Glomerular visceral epithelial cell (primary cell): ENCODE data around the gene ODF2.
"Not testable (repeated sequence)": the region's sequence is repeated elsewhere in the genome, so short reads cannot be mapped to it uniquely, and the experiment has no call there.

Experiments used
- DNase-seq: peaks from one replicate; pipeline ENCODE4 v3.0.0-alpha.2; 2016; ENCODE audit errors: extremely low spot score

ODF2 gene

DNA sequence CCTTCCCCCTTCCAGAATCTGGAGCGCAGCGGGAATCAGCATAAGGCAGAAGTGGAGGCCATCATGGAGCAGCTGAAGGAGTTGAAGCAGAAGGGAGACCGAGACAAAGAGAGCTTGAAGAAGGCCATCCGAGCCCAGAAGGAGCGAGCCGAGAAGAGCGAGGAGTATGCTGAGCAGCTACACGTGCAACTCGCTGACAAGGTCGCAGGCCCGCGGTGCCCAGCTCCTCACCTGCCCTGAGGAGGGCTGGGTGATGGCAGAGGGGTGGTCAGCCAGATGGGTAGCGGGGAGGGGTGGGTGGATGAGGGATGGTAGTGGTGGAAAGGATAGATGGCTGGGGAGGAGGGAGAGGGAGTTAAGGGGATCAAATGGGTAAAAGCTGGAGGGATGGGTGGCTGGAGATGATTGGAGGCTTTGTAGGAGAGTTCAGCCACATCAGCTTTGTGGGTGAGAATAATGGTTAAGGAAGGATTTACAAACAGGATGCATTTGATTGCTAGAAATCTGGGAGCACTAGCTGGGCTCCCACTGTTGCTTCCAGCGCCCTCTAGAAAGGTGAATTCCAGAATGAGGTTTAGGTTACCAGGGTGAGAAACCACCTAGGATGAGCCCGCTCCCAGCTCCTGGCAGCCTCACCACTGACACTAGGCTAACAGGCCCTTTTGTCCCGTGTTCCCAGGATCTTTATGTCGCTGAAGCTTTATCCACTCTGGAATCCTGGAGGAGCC lies 29.0 kb downstream of the ODF2 start:
- no peak for DNase-seq

DNA sequence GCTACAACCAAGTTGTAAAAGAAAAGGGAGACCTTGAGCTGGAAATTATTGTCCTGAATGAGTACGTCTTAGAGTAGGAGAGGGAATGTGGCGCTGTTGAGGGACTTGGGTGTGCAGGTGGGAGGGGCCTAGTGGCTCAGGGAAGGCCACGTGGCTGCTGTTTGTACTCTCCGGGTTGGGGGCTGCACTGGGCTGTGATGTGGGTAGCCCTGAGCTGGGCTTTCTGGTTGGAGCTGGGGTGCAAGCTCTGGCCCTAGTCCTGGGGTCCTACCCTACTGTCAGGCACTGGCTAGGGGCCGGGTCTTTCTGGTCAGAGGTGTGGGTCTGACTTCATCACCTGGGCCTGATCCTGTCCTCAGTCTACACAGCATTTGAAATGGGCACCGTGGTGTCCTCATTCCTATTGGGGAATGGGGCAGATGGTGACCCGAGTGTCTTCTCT lies 29.6 kb downstream of the ODF2 start:
- no peak for DNase-seq

DNA sequence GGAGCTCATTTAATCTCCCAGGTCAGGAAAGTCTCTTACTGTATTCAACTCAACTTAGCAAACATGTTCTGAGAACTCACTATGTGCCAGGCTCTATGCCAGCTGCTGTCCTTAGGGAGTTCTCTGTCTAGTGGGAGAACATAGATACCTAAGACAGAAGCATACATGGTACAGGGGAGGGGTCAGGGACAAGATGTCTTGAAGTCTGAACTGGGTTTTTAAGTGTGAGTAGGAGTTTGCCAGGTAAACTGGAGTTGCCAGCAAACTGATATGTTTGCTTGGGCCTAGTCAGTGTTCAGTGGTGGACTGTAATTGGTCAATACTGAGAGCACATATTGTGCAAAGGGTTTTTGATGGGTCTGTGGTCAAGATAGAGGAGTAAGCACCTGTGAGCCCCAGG lies 30.4 kb downstream of the ODF2 start:
- no peak for DNase-seq

DNA sequence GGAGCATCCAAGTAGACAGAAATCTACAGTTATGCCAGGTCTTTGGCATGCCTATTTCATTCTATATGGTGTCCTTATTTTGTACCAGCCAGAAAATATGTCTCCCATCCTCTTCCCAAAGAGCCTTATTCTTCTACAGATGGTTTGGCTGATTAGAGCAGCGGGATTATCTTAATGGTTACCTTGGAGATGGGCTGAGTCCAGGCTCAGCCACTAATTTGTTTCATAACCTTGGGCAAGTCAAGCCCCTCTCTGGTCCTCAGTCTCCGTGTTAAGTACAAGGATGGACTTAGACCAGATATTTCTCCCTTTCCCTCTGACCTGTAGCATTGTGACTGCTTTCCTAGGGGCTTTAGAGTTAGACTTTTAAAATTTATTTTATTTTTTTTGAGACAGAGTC lies 37.6 kb downstream of the ODF2 start:
- no peak for DNase-seq

DNA sequence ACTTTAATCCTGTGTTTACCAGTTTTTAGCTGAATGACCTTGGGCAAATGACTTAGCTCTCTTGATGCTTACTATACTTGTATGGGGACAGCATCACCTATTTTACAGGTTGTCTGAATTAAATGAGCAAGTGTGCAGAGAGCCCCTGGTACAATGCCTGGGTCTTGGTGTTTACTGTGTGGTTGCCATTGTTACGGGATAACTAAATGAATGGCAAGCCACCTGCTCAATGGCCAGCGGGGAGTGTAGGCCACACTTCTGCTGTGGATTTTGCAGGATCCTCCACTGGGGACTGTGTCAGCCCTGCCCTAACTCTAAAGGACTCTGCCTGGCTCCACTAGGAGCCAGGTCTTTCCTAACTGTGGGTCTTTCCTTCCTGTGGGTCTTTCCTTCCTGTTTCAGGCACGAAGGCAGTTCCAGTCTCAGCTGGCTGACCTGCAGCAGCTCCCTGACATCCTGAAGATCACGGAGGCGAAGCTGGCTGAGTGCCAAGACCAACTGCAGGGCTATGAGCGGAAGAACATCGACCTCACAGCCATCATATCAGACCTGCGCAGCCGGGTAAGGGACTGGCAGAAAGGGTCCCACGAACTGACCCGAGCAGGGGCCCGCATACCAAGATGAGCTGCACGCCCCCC lies 38.4 kb downstream of the ODF2 start:
- no peak for DNase-seq

DNA sequence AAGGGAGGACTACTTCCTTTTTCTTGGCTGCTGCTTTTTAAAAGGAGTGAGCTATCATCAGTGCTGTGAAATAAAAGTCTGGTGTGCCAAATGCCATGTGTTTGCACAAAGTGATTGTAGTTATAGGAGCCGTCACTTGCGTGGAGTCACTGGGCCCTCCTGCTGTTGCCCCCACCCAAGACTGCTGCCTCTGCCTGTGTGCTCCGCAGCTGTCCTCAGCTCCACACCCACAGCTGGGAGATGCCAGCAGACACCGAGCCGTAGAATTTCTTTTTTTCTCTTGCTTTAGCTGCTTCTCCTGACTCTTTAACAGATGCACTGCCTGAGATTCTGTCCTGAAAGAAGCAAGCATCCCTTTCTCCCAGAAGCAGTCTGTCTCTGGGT lies 38.9 kb downstream of the ODF2 start:
- DNase-seq: no peak

DNA sequence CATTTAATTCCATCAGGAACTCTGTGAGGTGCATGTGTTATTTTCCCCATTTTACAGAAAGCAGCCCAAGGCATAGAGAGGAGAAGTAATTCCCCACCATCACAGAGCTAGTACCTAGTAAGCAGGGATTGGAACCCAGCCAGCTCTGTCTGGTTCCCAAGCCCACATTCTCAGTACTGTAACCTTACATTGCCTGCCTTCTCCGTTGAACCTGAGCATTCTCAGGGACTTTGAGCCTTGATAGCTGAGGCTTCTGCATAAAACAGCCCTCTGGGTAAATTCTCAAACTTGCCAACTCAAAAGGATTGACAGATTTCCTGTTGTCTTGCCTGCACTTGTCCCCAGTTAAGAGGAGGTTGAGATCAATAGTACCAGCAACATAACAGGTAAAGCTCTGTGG lies 39.5 kb downstream of the ODF2 start:
- no peak for DNase-seq

DNA sequence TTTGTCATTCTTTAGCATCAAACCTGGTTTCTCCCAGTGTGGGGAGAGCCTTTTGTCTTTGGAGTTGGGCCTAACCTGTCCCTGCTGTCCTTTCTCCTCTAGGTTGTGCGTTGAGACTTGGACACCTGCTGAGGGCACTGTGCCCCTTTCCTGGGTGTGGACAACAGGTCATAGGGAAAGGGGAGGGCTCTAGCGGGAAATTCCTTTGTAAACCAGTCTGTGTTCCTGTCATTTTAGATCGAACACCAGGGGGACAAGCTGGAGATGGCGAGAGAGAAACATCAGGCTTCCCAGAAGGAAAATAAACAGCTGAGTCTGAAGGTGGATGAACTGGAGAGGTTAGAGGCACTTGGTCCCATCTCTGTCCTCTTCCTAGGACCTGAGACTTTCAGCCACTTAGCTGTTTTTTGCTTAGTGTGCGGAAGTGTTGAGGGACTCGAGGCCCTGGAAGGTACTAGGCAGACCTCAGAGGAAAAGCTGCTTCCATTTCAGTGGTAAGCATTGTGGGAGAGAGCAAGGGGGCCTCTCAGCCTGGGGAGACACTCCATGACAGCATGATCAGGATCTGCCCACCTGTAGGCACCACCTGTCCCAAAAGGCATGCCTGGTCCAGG lies 40.1 kb downstream of the ODF2 start:
- no peak for DNase-seq

DNA sequence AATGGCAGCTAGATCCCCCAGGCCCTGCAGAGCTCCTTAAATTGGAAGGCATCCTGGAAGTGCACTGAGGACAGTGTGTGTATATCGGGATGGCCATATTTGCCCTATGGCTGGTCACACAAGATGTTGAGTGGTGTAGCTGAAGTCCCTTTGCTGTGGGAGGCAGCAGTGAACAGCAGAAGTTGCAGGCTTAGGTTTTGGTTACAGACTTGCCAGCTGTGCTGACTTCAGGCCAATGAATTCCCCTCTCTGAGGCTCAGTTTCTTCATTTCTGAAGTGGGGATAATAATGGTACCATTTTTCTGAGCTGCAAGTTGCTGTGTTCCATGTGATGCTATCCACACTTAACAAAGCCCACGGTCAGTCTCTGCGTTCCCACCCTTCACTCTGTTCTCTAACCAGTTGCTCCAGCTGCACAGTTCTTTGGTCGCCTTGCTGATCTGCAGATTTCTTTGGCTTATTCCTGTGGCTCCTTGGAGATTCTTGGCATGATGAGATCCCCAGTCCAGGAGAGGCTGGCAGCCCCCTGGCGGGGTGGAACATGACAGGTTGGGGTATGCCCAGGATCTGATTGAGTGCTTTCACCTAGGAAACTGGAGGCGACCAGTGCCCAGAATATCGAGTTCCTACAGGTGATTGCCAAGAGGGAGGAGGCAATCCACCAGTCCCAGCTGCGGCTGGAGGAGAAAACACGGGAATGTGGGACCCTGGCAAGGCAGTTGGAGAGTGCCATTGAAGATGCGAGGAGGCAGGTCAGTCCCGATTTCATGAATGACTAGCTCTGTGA lies 42.2 kb downstream of the ODF2 start:
- DNase-seq: no peak

DNA sequence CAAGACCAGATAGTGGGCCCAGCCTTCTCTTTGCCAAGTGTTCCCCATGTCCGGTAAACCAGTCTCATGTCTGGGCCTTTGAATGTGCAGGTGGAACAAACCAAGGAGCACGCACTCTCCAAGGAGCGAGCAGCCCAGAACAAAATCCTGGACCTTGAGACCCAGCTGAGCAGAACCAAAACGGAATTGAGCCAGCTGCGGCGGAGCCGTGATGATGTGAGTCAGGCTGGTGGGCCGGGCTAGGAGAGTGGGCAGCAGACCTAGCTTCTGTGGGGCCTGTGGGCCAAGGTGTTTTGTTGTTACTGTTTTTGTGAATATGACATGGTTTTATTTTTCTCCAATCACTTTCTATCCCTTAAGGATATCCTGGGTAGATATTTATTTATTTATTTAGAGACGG lies 43.1 kb downstream of the ODF2 start:
- no peak for DNase-seq

DNA sequence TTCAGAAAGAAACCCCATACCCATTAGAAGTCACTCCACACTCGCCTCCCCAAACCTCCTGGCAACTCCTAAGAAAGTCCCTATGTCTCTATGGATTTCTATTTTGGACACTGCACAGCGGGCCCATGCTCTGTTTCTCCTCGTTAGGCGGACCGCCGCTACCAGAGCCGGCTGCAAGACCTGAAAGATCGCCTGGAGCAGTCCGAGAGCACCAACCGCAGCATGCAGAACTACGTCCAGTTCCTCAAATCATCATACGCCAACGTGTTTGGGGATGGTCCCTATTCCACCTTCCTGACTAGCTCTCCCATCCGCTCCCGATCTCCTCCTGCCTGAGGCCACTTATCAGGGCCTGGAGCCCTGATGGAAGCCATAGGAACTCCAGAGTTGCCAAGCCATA lies 44.1 kb downstream of the ODF2 start:
- DNase-seq: no peak

DNA sequence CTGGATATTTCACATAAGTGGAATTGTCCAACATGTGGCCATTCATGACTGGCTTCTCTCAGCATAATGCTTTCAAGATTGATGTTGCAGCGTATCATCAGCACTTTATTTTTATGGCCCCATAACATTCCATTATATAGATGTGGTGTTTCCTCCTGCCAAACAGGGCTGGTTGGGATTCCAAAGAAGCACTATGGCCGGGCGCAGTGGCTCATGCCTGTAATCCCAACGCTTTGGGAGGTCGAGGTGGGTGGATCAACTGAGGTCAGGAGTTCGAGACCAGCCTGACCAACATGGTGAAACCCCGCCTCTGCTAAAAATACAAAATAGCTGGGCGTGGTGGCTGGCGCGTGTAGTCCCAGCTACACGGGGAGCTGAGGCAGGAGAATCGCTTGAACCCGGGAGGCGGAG lies 47.6 kb downstream of the ODF2 start:
- not testable (repeated sequence) for DNase-seq

DNA sequence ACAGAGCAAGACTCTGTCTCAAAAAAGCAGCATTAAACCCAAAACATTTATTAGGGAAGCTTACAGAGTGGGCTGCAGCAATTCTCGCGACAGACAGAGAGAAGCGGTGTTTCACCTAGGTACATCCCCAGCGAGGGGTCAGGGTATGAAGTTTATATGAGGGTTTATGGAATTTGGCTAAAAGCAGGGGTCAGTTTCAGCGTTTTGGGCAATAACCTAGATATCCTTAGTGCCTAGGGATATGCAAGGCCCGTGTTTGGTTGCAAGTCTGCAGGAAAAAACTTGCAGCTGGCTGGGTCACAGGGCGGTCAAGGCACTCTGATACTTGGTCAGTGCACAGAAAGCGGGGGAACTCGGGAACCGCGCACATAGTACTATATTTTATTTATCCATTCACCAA lies 48.1 kb downstream of the ODF2 start:
- DNase-seq: no peak

DNA sequence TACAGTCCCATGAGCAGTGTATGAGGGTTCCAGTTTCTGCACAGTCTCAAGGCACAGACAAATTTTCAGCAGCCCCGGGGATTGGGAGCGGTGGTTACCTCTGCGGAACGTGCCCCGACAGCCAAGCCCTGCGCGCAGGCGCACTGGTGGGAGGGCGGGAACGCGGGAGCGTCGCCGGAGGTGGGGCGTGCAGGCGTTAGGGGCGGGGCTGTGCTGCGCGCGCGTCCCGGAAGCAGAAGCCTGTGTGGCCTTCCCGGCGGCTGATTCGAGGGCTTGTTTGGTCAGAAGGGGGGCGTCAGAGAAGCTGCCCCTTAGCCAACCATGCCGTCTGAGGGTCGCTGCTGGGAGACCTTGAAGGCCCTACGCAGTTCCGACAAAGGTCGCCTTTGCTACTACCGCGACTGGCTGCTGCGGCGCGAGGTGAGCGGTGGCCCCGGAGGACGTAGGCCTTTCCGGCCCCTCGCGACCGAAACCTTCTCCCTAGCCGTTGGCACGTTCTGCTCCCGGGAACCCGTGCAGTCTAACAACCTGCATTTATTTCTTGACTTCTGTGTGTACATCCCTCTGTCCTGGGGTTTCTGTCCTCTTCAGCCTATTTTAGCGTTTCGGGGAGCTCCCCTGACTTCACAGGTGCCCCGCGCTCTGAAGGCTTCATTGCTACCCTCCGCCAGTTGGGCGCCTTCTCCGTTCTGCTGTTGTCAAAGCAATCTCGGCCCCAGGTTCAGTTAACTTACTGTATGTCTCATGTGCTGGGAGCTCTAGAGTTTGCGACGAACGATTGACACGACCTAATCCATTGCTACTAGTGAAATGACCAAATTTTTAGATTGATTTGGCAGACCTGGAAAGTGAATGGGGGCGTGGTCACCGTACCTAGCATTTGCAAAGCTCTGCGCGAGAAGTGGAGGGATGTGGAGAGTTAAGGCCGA lies 48.9 kb downstream of the ODF2 start, which contains the start of gene GLE1:
TSS of gene GLE1 (plus strand) at position 235 of the 929 bp plus-strand sequence. CDS start at position 322, 87 bp downstream.
- peak; percentile 95 for DNase-seq

DNA sequence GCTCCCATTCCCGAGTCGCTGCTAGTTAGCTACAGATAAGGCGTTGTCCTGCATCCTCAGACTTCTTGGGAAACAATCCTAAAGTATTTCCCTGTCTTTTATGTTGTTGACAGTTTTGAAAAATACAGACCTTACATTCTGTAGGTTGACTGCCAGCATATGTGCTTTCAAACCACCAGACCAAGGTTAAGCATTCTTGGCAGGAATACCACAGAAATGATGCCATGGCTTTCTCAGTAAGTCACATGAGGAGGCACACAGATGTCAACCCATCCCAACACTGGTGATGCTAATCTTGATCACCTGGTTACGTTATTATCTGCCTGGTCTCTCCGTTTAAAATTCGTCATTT lies 49.6 kb downstream of the ODF2 start:
- peak; percentile 54 for DNase-seq

DNA sequence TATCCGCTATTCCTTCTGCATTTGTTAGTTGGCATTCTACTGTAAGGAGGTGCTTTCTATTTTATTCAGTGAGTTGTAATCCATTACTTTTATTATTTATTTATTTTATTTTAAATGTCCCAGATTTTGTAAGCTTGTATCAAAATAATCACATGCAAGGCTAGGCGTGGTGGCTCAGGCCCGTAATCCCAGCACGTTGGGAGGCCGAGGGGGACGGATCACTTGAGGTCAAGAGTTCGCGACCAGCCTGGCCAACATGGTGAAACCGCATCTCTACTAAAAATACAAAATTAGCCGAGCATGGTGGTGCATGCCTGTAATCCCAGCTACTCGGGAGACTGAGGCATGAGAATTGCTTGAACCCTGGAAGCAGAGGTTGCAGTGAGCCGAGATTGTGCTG lies 50.1 kb downstream of the ODF2 start:
- DNase-seq: not testable (repeated sequence)

DNA sequence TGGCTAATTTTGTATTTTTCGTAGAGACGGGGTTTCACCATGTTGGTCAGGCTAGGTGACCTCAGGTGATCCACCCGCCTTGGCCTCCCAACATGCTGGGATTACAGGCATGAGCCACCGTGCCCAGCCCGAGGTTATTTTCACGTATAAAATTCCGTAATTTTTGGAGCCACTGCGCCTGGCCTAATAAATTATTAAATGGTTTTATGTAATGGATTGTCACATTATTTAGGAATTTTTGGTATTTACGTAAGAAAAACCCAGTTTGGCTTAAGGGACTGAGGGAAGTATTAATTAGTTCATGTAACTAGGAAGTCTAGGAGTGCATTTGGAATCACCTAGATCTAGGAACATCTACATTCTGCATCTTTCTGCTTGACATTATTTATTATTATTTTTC lies 57.0 kb downstream of the ODF2 start:
- DNase-seq: no peak

DNA sequence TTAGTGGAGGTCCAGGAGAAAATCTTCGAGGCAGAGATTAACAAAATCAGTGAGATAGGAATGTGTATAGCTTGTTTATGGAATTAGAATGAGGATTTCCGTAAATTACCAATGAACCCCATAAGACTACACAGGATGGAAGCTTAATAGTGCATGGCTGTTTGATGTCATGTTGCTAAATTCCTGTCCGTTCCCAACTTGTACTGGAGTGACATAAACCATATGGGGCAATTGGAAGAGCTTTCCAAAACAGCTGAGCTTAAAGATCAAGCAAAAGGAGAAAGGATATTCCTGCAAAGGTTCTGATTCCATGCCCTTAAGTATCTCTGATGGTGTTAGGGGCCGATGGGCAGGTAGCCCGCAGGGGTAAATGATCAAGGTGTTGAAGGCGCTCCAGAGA lies 66.2 kb downstream of the ODF2 start:
- no peak for DNase-seq

DNA sequence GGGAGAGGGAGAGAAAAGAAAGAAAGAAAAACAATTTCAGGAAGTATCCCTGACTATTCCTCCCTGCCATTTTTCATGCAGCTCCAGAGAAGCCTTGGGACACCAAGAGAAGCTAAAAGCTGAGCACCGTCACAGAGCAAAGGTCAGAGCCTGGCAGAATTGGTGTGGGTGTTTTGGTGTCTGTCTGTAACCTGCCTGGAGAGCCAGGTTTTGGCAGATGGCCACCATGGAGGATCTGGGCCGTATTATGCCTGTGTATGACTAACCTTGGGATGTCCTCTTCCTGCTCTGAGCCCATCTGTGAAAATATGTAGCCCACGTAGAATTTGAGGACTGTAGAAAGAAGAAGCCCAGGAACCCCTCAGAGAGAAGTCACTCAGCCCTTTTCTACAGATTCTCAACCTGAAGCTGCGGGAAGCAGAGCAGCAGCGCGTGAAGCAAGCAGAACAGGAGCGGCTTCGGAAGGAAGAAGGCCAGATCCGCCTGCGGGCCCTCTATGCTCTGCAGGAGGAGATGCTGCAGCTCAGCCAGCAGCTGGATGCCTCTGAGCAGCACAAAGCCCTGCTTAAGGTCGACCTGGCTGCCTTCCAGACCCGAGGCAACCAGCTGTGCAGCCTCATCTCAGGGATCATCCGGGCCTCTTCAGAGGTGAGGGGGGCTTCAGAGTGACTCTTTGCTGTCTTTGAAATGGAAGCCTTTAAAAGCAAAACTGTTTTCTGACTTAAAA lies 67.6 kb downstream of the ODF2 start:
- DNase-seq: peak; percentile 64

DNA sequence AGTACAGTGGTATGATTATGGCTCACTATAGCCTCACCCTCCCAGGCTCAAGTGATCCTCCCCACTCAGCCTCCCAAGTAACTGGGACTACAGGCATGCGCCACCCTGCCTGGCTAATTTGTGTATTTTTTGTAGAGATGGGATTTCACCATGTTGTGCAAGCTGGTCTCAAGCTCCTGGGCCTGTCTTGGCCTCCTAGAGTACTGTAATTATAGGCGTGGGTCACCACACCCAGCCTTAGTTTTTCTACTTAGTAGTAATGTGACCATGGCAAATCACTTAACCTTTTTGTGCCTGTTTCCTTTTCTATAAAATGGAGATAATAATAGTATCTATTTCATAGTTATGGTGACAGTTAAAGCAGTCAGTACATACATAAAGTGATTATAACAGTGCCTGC lies 70.9 kb downstream of the ODF2 start:
- DNase-seq: no peak
